ENCODE results near the gene FETUB.
"Not testable (repeated sequence)": the region's sequence is repeated elsewhere in the genome, so short reads cannot be mapped to it uniquely, and the experiment has no call there.

Gene FETUB

DNA sequence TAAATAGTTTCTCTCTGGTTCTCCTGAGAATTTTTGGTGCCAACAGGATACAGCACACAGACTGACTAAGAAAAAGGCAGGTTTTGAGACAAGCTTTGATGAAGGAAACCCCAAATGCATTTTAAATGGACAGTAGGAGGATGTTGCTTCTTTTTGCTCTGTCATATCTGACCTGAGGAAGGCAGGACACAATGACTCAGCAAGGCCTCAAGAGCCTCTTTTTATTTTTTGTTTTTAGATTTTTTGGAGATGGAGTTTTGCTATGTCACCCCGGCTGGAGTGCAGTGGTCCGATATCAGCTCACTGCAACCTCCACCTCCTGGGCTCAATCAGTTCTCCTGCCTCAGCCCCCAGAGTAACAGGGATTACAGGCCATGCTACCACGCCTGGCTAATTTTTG, 60.1 kb downstream of the FETUB start:
- TF ChIP-seq, protein P1, sequence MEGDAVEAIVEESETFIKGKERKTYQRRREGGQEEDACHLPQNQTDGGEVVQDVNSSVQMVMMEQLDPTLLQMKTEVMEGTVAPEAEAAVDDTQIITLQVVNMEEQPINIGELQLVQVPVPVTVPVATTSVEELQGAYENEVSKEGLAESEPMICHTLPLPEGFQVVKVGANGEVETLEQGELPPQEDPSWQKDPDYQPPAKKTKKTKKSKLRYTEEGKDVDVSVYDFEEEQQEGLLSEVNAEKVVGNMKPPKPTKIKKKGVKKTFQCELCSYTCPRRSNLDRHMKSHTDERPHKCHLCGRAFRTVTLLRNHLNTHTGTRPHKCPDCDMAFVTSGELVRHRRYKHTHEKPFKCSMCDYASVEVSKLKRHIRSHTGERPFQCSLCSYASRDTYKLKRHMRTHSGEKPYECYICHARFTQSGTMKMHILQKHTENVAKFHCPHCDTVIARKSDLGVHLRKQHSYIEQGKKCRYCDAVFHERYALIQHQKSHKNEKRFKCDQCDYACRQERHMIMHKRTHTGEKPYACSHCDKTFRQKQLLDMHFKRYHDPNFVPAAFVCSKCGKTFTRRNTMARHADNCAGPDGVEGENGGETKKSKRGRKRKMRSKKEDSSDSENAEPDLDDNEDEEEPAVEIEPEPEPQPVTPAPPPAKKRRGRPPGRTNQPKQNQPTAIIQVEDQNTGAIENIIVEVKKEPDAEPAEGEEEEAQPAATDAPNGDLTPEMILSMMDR (IDR thresholded peaks at IDR 0.05; ENCODE audit: insufficient read depth, low read depth, low read length, missing control alignments): no peak
- H3K4me3 ChIP-seq (ENCODE audit: low read length): no peak overlapping the region
- DNase-seq (ENCODE audit: low read depth): no peak

DNA sequence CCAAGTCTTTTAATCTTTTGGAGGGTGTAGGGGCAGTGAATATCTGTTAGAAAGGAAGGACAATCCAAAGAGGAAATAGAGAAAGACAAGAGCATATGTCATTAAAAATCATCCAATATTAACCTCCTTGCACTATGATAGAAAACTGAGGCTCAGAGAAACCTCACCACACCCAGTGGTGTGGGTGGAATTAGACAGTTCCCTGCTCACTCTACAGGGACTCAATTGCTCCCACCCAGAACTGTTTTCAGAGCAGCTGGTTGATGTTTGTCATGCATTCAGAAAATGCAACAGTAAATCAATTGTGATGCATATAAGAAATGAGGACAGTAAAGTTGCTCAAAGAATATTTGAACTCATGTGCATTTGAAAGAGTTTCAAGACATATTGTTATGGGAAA, 62.3 kb downstream of the FETUB start:
- not testable (repeated sequence) for DNase-seq (ENCODE audit: low read depth); H3K4me3 ChIP-seq (ENCODE audit: low read length)

All from epithelial cell of esophagus (primary cell).